DOHH2 (cell line): ENCODE measurements around the gene KCNJ15.

ENCODE experiments used
- H3F3A ChIP-seq: fragments of 200-600 bp; sonication (generic), shearing (Covaris generic); 2 replicates; pipeline ENCODE4 v1.6.0; 2016; ENCODE audit warnings: antibody characterized with exemption, mild to moderate bottlenecking; ENCODE audit not compliant: control insufficient read depth, insufficient read depth
- H3K27ac ChIP-seq: fragments of 200-600 bp; sonication (generic); 2 replicates; pipeline ENCODE4 v1.5.1; 2014; ENCODE audit warnings: low read depth, mild to moderate bottlenecking, low read length, moderate library complexity
- H3K27me3 ChIP-seq: fragments of 200-600 bp; sonication (generic); 2 replicates; pipeline ENCODE4 v1.6.1; 2014; ENCODE audit warnings: mild to moderate bottlenecking, low read length, mixed read lengths; ENCODE audit not compliant: control insufficient read depth
- H3K36me3 ChIP-seq: fragments of 200-600 bp; sonication (generic); 2 replicates; pipeline ENCODE4 v1.6.1; 2014; ENCODE audit warnings: mild to moderate bottlenecking, low read length, moderate library complexity, mixed read lengths; ENCODE audit not compliant: control insufficient read depth
- H3K4me1 ChIP-seq: fragments of 200-600 bp; sonication (generic); 2 replicates; pipeline ENCODE4 v1.6.1; 2014; ENCODE audit warnings: mild to moderate bottlenecking, low read length, mixed read lengths; ENCODE audit not compliant: control insufficient read depth
- H3K4me2 ChIP-seq: fragments of 200-600 bp; sonication (generic); 2 replicates; pipeline ENCODE4 v1.6.0; 2014; ENCODE audit warnings: mild to moderate bottlenecking, low read length, moderate library complexity
- H3K4me3 ChIP-seq: fragments of 200-600 bp; sonication (generic); 2 replicates; pipeline ENCODE4 v1.5.1; 2014; ENCODE audit warnings: mild to moderate bottlenecking, low read length, mixed read lengths
- H3K79me2 ChIP-seq: fragments of 200-600 bp; sonication (generic); 2 replicates; pipeline ENCODE4 v1.6.1; 2014; ENCODE audit warnings: mild to moderate bottlenecking, low read length, mixed read lengths; ENCODE audit not compliant: control insufficient read depth
- H3K9me2 ChIP-seq: fragments of 200-600 bp; sonication (generic); replicated peaks from 2 replicates; pipeline ENCODE4 v1.6.1; 2014; ENCODE audit warnings: mild to moderate bottlenecking, low read length, mixed read lengths; ENCODE audit not compliant: control insufficient read depth
- H3K9me3 ChIP-seq: fragments of 200-600 bp; sonication (generic); 2 replicates; pipeline ENCODE4 v1.6.1; 2014; ENCODE audit warnings: antibody characterized with exemption, low read length, mixed read lengths; ENCODE audit not compliant: control insufficient read depth, insufficient read depth
- H4K20me1 ChIP-seq: fragments of 200-600 bp; sonication (generic); 2 replicates; pipeline ENCODE4 v1.6.0; 2014; ENCODE audit warnings: low read depth, mild to moderate bottlenecking, antibody characterized with exemption, low read length, moderate library complexity; ENCODE audit not compliant: control insufficient read depth, insufficient read depth
- EZH2phosphoT487 ChIP-seq: fragments of 200-600 bp; sonication (generic); IDR thresholded peaks from 2 replicates; pipeline ENCODE4 v1.6.1; 2017; ENCODE audit warnings: borderline replicate concordance, mild to moderate bottlenecking, antibody characterized with exemption, low read length, moderate library complexity, mixed read lengths
- TF ChIP-seq, protein P1 (sequence below): fragments of 200-600 bp; sonication (generic); IDR thresholded peaks from one replicate; pipeline ENCODE4 v1.5.1; 2014; ENCODE audit warnings: antibody characterized with exemption, mild to moderate bottlenecking, low read depth, low read length; ENCODE audit not compliant: poor library complexity, severe bottlenecking

The KCNJ15 gene

DNA sequence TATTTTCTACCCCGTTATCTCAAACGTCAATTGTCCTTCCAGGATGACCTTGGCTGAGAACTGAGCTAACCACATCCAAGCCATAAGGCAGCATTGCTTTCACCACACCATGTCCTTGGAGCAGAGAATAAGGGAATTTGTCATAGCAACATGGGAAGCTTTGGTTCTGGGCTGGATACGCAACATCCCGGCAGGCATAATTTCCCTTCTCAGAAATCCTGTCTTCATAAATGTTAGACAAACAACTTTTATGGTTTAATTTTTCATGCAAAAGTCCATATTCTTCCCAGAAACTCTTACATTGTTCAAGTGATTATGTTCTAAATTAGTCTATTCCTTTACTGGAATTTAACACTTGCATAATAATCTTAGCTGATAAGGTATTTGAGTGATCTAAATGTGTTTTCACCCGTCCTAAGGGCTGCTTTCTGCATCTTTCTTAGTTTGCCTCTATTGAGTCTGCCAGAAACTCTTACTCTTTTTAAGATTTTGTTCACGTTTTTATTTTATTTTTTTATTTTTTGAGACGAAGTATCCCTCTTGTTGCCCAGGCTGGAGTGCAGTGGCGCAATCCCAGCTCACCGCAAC is 51.8 kb downstream of the KCNJ15 start:
- Histone ChIP-seq H3K79me2 (no peaks in the 10 kb centered on the region), H3K27ac (no peak overlapping the region), H3K27me3 (no peaks in the 10 kb centered on the region), H3K4me2 (no peak overlapping the region), H3F3A (no peaks in the 10 kb centered on the region), H3K9me2 (no peaks in the 10 kb centered on the region), H4K20me1 (no peaks in the 10 kb centered on the region), H3K9me3 (no peaks in the 10 kb centered on the region), H3K4me3 (no peak overlapping the region), H3K36me3 (no peaks in the 10 kb centered on the region), H3K4me1 (no peaks in the 10 kb centered on the region)
- no peak for TF ChIP-seq EZH2phosphoT487
- TF ChIP-seq, protein P1, sequence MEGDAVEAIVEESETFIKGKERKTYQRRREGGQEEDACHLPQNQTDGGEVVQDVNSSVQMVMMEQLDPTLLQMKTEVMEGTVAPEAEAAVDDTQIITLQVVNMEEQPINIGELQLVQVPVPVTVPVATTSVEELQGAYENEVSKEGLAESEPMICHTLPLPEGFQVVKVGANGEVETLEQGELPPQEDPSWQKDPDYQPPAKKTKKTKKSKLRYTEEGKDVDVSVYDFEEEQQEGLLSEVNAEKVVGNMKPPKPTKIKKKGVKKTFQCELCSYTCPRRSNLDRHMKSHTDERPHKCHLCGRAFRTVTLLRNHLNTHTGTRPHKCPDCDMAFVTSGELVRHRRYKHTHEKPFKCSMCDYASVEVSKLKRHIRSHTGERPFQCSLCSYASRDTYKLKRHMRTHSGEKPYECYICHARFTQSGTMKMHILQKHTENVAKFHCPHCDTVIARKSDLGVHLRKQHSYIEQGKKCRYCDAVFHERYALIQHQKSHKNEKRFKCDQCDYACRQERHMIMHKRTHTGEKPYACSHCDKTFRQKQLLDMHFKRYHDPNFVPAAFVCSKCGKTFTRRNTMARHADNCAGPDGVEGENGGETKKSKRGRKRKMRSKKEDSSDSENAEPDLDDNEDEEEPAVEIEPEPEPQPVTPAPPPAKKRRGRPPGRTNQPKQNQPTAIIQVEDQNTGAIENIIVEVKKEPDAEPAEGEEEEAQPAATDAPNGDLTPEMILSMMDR, result no peak

DNA sequence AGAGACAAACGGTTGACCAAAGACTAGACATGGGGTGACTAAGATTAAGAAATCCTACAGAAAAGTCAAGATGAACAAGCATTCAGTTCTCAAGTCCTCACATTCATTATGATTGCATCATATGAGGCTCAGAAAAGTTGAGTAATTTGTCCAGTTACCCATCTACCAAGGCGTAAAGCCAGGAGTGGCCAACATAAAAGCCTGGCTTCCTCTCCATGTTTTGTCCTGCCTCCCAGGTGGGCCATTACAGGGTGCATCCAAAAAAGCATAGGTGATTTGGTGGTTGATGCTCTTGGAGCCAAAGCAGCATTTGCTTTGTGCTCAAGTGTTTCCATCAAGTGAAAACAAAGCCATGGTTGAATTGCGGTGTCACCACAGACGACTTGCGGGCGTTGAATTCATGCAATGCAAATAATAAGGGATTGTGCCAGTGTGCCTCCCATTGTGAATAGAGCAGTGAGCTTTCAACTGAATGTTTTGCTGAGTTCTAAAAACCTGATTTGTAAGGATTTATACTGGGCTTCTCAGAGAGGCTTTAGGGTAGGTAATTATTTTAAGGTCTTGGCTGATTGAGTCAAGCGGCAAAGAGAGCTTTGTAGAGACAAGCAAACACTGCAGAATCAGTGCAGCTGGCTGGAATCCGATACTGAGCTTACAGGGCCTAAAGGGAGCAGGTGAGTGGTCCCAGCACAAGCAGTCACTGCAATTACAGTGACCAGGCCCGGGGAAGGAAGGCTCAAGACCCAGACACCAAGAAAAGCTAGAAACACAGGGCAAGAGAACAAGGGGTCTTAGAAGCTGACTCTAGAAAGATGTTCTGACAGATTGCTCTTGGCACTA is 54.1 kb downstream of the KCNJ15 start:
- no peaks in the 10 kb centered on the region for H3K4me1 ChIP-seq
- H3K4me2 ChIP-seq, result no peak overlapping the region
- H3K27ac ChIP-seq, result no peak overlapping the region
- no peaks in the 10 kb centered on the region for H3K9me2 ChIP-seq
- no peak overlapping the region for H3K4me3 ChIP-seq
- no peaks in the 10 kb centered on the region for H3K36me3 ChIP-seq
- H3K79me2 ChIP-seq, result no peaks in the 10 kb centered on the region
- no peaks in the 10 kb centered on the region for H3K9me3 ChIP-seq
- H4K20me1 ChIP-seq, result no peaks in the 10 kb centered on the region
- no peak for TF ChIP-seq EZH2phosphoT487
- TF ChIP-seq, protein P1, result no peak
- H3K27me3 ChIP-seq, result no peaks in the 10 kb centered on the region
- H3F3A ChIP-seq, result no peaks in the 10 kb centered on the region

DNA sequence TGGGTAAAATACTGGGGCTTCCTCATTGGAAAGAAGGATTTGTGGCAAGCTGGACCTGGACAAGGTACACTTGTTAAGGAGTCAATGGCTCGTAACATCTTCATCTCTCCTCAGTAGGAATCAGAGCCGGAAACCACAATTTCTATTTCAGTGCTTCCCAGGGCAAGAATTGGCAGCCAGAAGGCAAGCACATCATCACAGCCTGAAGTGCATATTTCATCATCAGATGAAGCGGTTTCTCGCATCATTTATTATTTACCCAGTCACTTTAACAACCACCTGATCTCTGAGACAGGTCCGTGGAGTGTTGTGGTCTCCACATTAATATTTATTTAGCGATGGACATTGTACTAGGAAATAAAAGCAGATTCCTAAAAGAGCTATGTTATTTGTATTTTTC is 55.0 kb downstream of the KCNJ15 start:
- no peaks in the 10 kb centered on the region for H3K27me3 ChIP-seq
- no peak overlapping the region for H3K4me2 ChIP-seq
- H3K27ac ChIP-seq, result no peak overlapping the region

More for the DNA sequence above, 55.0 kb downstream of the KCNJ15 start:
- Histone ChIP-seq H3K4me3 (no peak overlapping the region), H3K79me2 (no peaks in the 10 kb centered on the region), H3K36me3 (no peaks in the 10 kb centered on the region), H3K9me3 (no peaks in the 10 kb centered on the region), H3K9me2 (no peaks in the 10 kb centered on the region), H3K4me1 (no peaks in the 10 kb centered on the region), H4K20me1 (no peaks in the 10 kb centered on the region), H3F3A (no peaks in the 10 kb centered on the region)
- TF ChIP-seq, protein P1, result no peak
- no peak for TF ChIP-seq EZH2phosphoT487
